Activated CD8-positive, alpha-beta memory T cell treated with anti-CD3 and anti-CD28 coated beads for 48 hours (primary cell): ENCODE data around the gene EXOC3L1.

Experiments
- DNase-seq, 3 experiments: peaks; one replicate each; pipeline ENCODE4 v3.0.0-alpha.2; 2020; ENCODE audit warnings: low read depth in 2 of 3, low spot score in 2 of 3

The EXOC3L1 gene

GRCh38 chr16:67216612-67217490 is 26.9 kb upstream of the EXOC3L1 start:
- DNase-seq: no peak

- DNase-seq: no peak
Observed at GRCh38 chr16:67215706-67216105, 25.8 kb upstream of the EXOC3L1 start.

DNA sequence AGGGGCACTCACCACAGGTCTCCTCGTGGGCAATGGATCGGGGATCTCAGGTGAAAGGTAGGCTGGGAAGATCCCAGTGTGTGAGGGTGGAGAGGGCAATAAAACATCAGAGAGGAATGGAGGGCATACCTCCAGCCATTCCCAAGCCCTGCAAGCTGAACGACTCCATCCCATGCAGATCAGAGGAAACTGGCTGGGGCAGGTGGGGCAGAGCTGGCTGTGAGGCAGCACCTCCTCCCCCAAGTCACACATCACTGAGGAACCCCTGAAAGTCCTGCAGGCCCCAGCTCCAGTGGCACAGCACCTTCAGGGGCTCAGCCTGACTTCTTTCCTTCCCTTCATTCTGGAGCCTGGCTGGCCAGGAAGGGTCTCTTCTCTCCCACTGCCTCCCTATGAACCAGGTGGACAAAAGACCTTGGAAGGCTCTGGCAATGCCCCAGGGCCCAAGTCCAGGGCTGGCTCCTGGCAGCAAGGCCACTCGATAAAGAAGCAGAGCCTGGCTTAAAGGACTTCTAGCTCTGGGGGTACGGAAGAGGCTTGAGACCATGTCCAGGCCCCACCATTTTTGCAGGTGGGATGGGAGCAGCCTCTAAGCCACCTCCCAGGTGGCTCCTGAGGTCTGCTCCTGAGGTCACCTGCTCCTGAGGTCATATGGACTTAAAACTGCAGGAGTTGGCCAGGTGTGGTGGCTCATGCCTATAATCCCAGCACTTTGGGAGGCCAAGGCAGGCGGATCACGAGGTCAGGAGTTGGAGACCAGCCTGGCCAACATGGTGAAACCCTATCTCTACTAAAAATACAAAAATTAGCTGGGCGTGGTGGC is 23.5 kb upstream of the EXOC3L1 start:
- no peak for DNase-seq

DNA sequence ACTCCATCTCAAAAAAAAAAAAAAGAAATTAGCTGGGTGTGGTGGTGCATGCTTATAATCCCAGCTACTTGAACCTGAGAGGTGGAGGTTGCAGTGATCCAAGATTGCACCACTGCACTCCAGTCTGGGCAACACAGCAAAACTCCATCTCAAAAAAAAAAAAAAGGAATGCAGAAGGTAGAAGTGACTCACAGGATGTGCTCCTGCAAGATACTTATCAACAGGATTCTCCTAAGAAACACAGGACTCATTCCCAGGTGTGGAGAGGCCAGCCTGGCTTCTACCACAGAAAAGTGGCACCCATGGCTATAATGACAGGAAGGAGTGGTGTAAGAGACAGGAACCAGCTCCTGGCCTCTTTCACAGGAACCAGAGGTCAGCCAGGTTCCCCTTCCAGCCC is 22.8 kb upstream of the EXOC3L1 start:
- no peak for DNase-seq

GRCh38 chr16:67211674-67212073 is 21.7 kb upstream of the EXOC3L1 start:
- no peak for DNase-seq

- no peak for DNase-seq
Observed at GRCh38 chr16:67210069-67210937, 20.4 kb upstream of the EXOC3L1 start.

DNA sequence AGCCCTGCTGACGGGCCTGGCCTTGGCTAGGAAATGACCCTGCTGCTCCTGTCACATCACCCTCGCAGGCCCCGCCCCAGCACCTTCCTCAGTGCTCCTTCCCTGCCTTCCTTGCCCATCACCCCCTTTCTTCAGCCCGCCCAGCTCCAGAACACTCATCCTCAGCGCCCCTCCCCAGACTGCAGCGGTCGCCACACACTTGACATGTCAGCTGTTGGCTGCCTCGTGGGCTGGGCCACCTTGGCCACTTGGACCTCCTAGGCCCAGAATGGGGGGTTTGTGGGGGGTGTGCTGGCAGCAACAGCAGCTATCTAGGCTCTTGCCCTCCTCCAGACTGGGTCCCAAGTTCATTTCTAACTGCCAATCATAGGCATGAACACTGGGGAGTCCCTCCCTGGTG is 19.6 kb upstream of the EXOC3L1 start:
- no peak for DNase-seq

DNA sequence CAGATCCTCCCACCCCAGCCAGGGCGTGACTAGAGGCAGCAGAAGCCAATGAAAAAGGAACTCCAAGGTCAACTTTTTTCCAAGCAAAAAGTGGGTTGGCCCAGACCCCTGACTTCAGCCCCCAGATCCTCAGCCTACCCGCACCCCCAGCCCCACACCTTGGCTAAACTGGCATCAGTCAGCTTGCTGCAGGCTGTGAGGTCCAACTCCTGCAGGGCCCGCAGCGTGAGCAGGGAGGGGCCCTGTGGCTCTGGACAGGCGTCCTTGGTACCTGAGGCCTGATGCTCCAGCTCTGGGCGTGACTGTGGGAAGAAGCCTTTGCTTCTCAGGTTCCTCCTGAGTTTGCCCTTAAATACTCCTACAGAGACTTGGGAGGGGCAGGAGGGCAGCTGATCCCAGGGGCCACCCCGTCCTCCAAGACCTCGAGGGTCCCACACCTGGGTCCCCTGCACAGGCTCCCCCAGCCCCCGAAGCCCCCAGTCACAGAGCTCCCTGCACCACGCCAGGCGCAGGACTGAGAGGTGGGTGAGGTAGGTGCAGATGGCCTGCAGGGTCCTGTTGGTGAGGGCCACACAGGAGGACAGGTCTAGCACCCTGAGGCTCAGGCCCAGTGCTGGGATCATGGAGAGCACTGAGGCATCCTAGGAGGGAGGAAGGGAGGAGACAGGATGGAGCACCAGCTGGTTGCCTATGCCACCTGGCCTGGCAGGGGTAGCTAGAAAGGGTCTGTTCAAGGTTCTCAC is 18.4 kb upstream of the EXOC3L1 start:
- DNase-seq: no peak

DNA sequence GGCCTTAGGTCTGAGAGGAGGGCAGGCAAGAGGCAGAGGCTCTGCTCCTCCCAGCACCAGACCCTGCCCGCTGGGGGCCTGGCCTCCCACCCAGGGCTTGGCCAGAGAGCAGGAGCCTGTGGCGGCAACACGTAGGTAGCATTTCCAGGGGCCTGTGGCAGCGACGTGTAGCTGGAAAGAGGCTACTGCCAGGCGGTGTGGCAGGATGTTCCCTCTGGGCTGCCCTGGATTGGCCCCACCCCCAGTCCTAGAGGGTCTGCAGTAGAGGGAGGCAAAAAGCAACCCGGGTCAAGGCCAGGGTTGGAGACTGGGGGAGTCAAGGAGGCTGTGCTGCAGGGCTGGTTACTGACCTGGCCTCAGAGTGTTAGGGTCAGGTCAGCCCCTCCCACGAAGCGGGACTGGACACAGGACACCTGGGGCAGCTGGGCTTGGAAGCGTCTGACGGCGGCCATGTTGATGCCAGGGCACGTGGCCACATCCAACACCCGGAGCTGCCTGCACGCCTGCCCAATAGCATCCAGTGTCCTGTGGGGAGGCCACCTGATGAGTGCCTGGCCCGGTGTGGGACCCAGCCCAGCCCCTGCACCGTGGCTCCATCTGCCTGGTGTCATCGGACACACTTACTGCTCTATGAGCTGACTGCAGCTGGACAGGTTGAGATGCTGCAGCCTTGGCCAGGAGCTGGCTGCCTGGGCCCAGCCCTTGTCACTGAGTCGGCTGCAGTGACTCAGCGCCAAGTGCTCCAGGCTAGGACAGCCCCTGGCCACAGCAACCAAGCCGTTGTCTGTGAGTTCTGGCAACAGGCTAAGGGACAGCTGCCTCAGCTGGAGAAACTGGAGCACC is 17.5 kb upstream of the EXOC3L1 start:
- DNase-seq: no peak

DNA sequence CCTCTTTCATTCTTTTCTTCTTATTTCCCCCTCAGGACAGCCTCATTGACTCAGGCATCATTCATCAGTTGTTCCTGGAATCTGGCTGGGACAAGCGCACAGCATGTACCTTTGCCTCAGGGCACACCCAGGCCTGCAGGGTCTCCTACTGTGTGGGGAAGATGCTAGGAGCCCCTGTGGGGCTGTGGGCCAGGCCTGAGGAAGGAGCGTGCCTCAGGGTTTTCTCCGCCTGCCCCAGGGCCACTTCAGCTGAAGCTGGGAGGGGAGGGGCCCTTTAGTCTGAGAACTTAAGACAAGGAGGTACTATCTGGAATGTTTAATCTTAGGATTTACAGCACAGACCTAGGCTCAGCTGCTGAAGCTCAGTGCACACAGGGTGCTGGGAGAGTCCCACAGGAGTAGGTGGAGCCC is 16.9 kb upstream of the EXOC3L1 start:
- no peak for DNase-seq

- no peak for DNase-seq
Observed at GRCh38 chr16:67206129-67206837, 16.3 kb upstream of the EXOC3L1 start.

DNA sequence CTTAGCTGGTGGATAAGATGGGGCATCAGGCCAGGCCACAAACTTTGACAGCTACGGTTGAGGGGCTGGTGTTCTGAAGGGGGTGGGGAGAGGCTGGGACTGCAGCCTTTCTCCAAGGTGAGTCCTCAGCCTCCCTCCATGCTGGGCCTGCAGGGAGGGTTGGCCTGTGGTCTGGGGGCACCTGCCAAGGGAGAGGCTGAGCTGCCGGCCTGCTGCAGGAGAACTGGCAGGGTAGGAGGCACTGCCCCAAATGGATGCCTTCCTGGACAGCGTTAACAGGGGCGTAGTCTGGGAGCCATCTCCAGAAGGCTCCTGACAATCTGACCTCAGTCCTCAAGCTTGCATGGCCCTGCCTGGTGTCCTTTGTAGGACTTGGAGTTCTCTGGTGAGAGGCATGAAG is 14.1 kb upstream of the EXOC3L1 start:
- no peak for DNase-seq

- DNase-seq: no peak
Observed at GRCh38 chr16:67202956-67203493, 13.1 kb upstream of the EXOC3L1 start.

GRCh38 chr16:67202426-67202825 is 12.5 kb upstream of the EXOC3L1 start:
- no peak for DNase-seq

- DNase-seq: no peak
Observed at GRCh38 chr16:67201411-67202345, 11.7 kb upstream of the EXOC3L1 start.

GRCh38 chr16:67200491-67200890 is 10.6 kb upstream of the EXOC3L1 start:
- DNase-seq: no peak

DNA sequence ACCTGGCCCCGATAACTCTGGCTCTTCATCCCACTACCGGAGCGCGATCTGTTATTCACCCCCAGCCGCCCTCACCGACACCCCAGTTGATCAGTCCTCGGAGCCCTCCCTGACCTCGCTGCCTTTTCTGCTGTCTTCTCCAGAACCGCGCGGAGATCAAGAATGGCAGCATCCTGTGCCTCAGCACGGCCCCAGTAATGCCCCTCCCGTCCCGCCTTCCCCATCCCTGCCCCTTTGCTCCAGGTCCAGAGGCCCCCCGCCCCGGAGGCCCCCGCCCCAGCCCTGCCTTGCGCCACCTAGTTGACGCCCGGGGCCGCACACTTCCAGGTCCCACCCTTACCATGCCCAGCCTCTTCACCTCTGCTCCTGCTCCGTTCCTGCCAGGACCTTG is 9.9 kb upstream of the EXOC3L1 start:
- no peak for DNase-seq
